ENCODE measurements around the gene DVL1. TPM values are rescaled to one million over a fixed set of nuclear protein-coding genes. Genes with fewer than 3 reads are reported as not detected.

The DVL1 gene
- total and polyA plus RNA-seq, 2 of the 13 experiments (the other 11 are each of a cell fraction or from before 2014, with no cell fraction given) = 30.8 to 60.4 TPM

DNA sequence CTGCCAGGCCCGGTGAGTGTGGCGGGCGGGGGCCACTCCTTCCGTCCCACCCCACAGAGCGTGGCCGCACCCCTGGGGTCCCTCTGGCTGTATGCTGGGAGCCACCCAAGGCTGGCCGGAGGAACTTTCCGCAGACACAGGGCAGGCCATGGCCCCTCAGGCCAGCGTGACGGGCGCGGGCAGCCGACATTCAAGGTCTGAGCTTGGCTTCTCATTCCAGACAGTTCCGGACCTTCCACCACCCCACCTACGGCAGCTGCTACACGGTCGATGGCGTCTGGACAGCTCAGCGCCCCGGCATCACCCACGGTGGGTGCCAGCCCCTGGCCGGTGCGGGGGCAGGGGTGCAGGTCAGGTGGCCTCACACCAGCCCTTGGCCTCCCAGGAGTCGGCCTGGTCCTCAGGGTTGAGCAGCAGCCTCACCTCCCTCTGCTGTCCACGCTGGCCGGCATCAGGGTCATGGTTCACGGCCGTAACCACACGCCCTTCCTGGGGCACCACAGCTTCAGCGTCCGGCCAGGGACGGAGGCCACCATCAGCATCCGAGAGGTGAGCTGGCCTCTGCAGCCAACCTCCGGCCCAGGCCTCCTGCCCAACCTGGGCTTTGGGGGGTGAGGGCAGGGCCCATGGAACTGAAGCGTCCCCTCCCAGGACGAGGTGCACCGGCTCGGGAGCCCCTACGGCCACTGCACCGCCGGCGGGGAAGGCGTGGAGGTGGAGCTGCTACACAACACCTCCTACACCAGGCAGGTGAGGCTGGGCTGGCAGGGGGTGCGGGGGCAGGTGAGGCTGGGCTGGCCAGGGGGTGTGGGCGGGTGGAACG lies 61.7 kb downstream of the DVL1 start (continued):
- TF ChIP-seq, protein P1, sequence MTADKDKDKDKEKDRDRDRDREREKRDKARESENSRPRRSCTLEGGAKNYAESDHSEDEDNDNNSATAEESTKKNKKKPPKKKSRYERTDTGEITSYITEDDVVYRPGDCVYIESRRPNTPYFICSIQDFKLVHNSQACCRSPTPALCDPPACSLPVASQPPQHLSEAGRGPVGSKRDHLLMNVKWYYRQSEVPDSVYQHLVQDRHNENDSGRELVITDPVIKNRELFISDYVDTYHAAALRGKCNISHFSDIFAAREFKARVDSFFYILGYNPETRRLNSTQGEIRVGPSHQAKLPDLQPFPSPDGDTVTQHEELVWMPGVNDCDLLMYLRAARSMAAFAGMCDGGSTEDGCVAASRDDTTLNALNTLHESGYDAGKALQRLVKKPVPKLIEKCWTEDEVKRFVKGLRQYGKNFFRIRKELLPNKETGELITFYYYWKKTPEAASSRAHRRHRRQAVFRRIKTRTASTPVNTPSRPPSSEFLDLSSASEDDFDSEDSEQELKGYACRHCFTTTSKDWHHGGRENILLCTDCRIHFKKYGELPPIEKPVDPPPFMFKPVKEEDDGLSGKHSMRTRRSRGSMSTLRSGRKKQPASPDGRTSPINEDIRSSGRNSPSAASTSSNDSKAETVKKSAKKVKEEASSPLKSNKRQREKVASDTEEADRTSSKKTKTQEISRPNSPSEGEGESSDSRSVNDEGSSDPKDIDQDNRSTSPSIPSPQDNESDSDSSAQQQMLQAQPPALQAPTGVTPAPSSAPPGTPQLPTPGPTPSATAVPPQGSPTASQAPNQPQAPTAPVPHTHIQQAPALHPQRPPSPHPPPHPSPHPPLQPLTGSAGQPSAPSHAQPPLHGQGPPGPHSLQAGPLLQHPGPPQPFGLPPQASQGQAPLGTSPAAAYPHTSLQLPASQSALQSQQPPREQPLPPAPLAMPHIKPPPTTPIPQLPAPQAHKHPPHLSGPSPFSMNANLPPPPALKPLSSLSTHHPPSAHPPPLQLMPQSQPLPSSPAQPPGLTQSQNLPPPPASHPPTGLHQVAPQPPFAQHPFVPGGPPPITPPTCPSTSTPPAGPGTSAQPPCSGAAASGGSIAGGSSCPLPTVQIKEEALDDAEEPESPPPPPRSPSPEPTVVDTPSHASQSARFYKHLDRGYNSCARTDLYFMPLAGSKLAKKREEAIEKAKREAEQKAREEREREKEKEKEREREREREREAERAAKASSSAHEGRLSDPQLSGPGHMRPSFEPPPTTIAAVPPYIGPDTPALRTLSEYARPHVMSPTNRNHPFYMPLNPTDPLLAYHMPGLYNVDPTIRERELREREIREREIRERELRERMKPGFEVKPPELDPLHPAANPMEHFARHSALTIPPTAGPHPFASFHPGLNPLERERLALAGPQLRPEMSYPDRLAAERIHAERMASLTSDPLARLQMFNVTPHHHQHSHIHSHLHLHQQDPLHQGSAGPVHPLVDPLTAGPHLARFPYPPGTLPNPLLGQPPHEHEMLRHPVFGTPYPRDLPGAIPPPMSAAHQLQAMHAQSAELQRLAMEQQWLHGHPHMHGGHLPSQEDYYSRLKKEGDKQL (CRISPR knock-in tag; IDR thresholded peaks at IDR 0.05; ENCODE audit: low read depth) = no peak
- TF ChIP-seq ZNF180 (CRISPR knock-in tag; IDR thresholded peaks at IDR 0.05; ENCODE audit: borderline replicate concordance, low read depth) = no peak
- TF ChIP-seq, protein P2, sequence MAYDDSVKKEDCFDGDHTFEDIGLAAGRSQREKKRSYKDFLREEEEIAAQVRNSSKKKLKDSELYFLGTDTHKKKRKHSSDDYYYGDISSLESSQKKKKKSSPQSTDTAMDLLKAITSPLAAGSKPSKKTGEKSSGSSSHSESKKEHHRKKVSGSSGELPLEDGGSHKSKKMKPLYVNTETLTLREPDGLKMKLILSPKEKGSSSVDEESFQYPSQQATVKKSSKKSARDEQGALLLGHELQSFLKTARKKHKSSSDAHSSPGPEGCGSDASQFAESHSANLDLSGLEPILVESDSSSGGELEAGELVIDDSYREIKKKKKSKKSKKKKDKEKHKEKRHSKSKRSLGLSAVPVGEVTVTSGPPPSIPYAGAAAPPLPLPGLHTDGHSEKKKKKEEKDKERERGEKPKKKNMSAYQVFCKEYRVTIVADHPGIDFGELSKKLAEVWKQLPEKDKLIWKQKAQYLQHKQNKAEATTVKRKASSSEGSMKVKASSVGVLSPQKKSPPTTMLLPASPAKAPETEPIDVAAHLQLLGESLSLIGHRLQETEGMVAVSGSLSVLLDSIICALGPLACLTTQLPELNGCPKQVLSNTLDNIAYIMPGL (CRISPR knock-in tag; IDR thresholded peaks at IDR 0.05; ENCODE audit: borderline replicate concordance in 1 of 2, low read depth in 1 of 2) = peak in 1 of 2 experiments; percentile 62; a peak in 1 of 4 replicates
- no peak for TF ChIP-seq NR1H2 (CRISPR knock-in tag; IDR thresholded peaks at IDR 0.05; ENCODE audit: borderline replicate concordance, low read depth)
- no peak for TF ChIP-seq MEIS2 (CRISPR knock-in tag; IDR thresholded peaks at IDR 0.05)
- TF ChIP-seq ZNF616 (CRISPR knock-in tag; IDR thresholded peaks at IDR 0.05; ENCODE audit: low read depth) = no peak
- TF ChIP-seq RFXAP (CRISPR knock-in tag; IDR thresholded peaks at IDR 0.05; ENCODE audit: borderline replicate concordance) = peak; percentile 42; the same call in 1 of the 2 replicates
- TF ChIP-seq, protein P3, sequence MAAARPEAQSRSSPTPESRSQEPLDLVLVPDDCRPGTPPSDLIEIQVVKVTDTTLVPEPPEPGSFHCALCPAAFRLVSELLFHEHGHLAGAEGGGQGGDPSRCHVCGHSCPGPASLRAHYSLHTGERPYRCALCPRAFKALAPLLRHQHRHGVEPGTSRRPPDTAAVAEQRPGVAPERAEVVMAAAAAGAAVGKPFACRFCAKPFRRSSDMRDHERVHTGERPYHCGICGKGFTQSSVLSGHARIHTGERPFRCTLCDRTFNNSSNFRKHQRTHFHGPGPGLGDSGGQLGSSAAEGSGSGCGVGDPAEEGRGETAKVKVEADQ (CRISPR knock-in tag; IDR thresholded peaks at IDR 0.05; ENCODE audit: borderline replicate concordance) = no peak
- TF ChIP-seq ZNF350 (CRISPR knock-in tag; IDR thresholded peaks at IDR 0.05; ENCODE audit: borderline replicate concordance, low read depth) = no peak; the same call in 1 of the 2 replicates
- no peak for TF ChIP-seq LCORL (IDR thresholded peaks at IDR 0.05)
- TF ChIP-seq LCORL (CRISPR knock-in tag; IDR thresholded peaks at IDR 0.05) = peak; percentile 63; the same call in 1 of the 2 replicates
- TF ChIP-seq FOXA3 (CRISPR knock-in tag; IDR thresholded peaks at IDR 0.05) = peak; percentile 24; the same call in 1 of the 2 replicates
- peak; percentile 13; the same call in 1 of the 2 replicates for TF ChIP-seq ZNF317 (CRISPR knock-in tag; IDR thresholded peaks at IDR 0.05)
- TF ChIP-seq CEBPG (CRISPR knock-in tag; IDR thresholded peaks at IDR 0.05) = no peak
- TF ChIP-seq FOXM1 (CRISPR knock-in tag; IDR thresholded peaks at IDR 0.05) = no peak
- TF ChIP-seq, protein P4, sequence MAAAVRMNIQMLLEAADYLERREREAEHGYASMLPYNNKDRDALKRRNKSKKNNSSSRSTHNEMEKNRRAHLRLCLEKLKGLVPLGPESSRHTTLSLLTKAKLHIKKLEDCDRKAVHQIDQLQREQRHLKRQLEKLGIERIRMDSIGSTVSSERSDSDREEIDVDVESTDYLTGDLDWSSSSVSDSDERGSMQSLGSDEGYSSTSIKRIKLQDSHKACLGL (CRISPR knock-in tag; IDR thresholded peaks at IDR 0.05) = peak; percentile 69
- TF ChIP-seq, protein P5, sequence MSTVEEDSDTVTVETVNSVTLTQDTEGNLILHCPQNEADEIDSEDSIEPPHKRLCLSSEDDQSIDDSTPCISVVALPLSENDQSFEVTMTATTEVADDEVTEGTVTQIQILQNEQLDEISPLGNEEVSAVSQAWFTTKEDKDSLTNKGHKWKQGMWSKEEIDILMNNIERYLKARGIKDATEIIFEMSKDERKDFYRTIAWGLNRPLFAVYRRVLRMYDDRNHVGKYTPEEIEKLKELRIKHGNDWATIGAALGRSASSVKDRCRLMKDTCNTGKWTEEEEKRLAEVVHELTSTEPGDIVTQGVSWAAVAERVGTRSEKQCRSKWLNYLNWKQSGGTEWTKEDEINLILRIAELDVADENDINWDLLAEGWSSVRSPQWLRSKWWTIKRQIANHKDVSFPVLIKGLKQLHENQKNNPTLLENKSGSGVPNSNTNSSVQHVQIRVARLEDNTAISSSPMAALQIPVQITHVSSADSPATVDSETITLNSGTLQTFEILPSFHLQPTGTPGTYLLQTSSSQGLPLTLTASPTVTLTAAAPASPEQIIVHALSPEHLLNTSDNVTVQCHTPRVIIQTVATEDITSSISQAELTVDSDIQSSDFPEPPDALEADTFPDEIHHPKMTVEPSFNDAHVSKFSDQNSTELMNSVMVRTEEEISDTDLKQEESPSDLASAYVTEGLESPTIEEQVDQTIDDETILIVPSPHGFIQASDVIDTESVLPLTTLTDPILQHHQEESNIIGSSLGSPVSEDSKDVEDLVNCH (CRISPR knock-in tag; IDR thresholded peaks at IDR 0.05) = no peak
- no peak for TF ChIP-seq MATR3 (CRISPR knock-in tag; IDR thresholded peaks at IDR 0.05)

Data from HepG2 (cell line).